ENCODE data around the gene RHD. TPM values are rescaled to one million over a fixed set of nuclear protein-coding genes. Genes with fewer than 3 reads are reported as not detected.
"Not testable (repeated sequence)": the region's sequence is repeated elsewhere in the genome, so short reads cannot be mapped to it uniquely, and the experiment has no call there.

The RHD gene
- total RNA-seq, 4 donors from 2014 or later, result not detected

DNA sequence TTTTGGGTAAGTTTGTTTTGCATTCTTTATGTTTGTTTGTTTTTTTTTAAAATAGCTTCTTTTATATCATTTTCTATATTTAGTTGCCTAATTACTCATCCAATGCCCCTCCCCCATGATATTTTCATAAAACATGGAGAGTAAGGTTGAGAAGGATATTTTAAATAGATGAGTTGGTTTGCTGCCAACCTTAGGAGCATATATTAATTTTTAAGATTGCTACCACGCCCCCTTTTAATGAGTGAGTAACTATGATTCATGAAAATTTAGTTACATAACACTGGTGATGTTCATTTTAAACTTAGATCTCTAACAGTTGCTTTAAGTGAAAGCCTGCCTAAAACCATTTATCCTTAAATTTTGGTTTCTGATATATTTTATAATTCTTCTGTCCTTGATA, 84.5 kb downstream of the RHD start:
- DNase-seq, result no peak
- peaks cover 12 to 20% of the 10 kb centered on the region in 2 donors for H3K36me3 ChIP-seq
- H3K4me1 ChIP-seq, result peaks cover 1 to 4% of the 10 kb centered on the region in 2 donors
- TF ChIP-seq, protein P1, sequence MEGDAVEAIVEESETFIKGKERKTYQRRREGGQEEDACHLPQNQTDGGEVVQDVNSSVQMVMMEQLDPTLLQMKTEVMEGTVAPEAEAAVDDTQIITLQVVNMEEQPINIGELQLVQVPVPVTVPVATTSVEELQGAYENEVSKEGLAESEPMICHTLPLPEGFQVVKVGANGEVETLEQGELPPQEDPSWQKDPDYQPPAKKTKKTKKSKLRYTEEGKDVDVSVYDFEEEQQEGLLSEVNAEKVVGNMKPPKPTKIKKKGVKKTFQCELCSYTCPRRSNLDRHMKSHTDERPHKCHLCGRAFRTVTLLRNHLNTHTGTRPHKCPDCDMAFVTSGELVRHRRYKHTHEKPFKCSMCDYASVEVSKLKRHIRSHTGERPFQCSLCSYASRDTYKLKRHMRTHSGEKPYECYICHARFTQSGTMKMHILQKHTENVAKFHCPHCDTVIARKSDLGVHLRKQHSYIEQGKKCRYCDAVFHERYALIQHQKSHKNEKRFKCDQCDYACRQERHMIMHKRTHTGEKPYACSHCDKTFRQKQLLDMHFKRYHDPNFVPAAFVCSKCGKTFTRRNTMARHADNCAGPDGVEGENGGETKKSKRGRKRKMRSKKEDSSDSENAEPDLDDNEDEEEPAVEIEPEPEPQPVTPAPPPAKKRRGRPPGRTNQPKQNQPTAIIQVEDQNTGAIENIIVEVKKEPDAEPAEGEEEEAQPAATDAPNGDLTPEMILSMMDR (IDR thresholded peaks at IDR 0.05), result no peak
- no peak for TF ChIP-seq POLR2A (IDR thresholded peaks at IDR 0.05)
- H3K4me3 ChIP-seq (replicated peaks in 1 of 3), result no peak overlapping the region
- H3K27ac ChIP-seq, result no peak overlapping the region
- intact Hi-C loops (cut with DNase I), result no loop called here
- H3K9me3 ChIP-seq, result no peaks in the 10 kb centered on the region
- H3K27me3 ChIP-seq, result no peaks in the 10 kb centered on the region
- WGBS, 2 donors, result 86 to 88% methylated on average over 1 of the region's 1 CpG

DNA sequence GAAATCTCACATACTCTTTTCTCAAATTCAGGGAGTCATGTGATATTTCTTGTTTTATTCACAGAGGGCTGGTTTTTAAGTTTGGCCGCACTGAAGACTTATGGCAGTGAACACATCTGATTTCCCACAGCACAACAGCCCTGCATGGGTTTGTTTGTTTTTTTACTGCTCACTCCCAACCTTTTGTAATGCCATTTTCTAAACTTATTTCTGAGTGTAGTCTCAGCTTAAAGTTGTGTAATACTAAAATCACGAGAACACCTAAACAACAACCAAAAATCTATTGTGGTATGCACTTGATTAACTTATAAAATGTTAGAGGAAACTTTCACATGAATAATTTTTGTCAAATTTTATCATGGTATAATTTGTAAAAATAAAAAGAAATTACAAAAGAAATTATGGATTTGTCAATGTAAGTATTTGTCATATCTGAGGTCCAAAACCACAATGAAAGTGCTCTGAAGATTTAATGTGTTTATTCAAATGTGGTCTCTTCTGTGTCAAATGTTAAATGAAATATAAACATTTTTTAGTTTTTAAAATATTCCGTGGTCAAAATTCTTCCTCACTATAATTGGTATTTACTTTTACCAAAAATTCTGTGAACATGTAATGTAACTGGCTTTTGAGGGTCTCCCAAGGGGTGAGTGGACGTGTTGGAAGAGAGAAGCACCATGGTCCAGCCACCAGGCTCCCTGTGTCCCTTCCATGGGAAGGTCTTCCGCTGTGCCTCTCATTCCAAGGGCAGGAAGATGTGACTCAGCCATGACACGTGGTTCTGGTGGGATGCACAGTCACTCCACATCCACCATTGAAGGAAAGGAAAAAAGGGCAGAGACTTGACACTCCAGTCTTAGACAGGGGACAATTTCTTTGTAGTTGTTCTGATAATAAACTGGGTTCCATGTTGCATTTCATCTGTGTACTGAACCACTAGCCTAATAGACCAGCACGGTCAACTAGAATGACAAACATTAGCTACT, 88.6 kb downstream of the RHD start:
- Histone ChIP-seq H3K27me3 (no peaks in the 10 kb centered on the region), H3K4me3 (replicated peaks in 1 of 3) (no peak overlapping the region), H3K4me1 (peaks cover 4 to 8% of the 10 kb centered on the region in 2 donors), H3K9me3 (no peaks in the 10 kb centered on the region), H3K27ac (peak overlapping the region in 1 of 3 donors; percentile 32), H3K36me3 (peaks cover 0 to 6% of the 10 kb centered on the region in 2 donors)
- intact Hi-C loops (cut with DNase I), result no loop called here
- WGBS, 2 donors, result 92 to 94% methylated on average over 7 of the region's 7 CpGs
- no peak for TF ChIP-seq POLR2A (IDR thresholded peaks at IDR 0.05)
- TF ChIP-seq, protein P1 (IDR thresholded peaks at IDR 0.05), result no peak
- no peak for DNase-seq

DNA sequence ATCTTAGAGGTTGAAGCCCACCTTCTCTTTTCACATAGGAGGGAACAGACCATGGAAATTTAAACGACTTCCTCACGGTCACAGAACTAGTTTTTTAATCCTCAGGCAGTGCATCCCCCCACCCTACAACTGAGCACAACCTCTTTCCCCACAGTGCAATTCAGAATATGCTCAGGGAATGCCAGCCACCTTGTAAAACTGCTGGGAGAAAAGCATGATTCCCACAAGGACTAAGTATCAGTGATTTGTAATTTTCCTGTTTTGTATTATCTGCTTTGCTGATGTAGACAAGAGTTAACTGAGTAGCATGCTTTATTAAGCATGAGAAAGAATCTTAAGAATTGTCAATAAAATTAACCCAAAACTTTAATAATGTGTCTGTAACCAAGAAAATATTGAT, 89.6 kb downstream of the RHD start:
- no peak overlapping the region for H3K4me3 ChIP-seq (replicated peaks in 1 of 3)
- TF ChIP-seq, protein P1 (IDR thresholded peaks at IDR 0.05), result no peak
- TF ChIP-seq POLR2A (IDR thresholded peaks at IDR 0.05), result no peak
- H3K4me1 ChIP-seq, result peaks cover 4 to 8% of the 10 kb centered on the region in 2 donors
- peak overlapping the region in 2 of 3 donors; percentile 12 to 32 for H3K27ac ChIP-seq
- no peaks in the 10 kb centered on the region for H3K9me3 ChIP-seq
- WGBS, 2 donors, result 62 to 71% methylated on average over 2 of the region's 2 CpGs
- no peaks in the 10 kb centered on the region for H3K27me3 ChIP-seq
- peaks cover 0 to 2% of the 10 kb centered on the region in 2 donors for H3K36me3 ChIP-seq
- intact Hi-C loops (cut with DNase I), result no loop called here
- DNase-seq, result no peak

DNA sequence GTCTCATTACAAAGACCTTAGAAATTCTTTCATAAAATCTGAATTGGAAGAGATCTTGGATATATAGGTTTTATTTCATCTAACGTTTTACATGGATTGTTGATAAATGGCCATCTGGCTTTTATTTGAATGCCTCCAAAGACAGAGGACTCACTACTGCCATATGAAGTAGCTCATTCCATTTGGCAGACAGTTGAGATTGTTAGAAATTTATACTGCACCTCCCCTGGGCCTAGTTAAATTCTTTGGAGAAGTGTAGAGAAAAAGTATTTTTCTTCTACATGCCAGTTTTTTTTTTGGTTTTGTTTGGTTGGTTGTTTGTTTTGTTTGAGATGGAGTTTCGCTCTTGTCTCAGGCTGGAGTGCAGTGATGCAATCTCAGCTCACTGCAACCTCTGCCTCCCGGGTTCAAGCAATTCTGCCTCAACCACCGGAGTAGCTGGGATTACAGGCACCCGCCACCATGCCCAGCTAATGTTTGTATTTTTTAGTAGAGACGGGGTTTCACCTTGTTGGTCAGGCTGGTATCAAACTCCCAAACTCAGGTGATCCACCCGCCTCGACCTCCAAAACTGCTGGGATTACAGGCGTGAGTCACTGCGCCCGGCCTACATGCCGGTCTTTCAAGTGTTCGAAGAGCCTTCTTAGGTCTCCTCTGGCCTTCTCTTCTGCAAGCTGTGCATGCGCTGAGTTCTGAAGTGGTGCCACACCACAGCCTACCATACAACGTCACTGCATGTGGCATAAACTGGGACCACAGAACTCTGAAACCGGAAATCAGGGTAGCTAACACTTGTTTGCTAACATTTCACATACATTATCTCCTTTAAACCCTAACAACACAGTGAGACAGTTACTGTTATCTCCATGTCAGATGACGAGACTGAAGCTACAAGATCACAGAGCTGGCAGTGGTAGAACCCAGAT, 90.6 kb downstream of the RHD start:
- H3K27me3 ChIP-seq; H3K9me3 ChIP-seq; intact Hi-C loops (cut with DNase I); H3K27ac ChIP-seq; H3K36me3 ChIP-seq; H3K4me1 ChIP-seq; DNase-seq; H3K4me3 ChIP-seq (replicated peaks in 1 of 3): not testable (repeated sequence)
- no CpG with 5 or more reads among the region's 17 CpGs for WGBS, 2 donors

DNA sequence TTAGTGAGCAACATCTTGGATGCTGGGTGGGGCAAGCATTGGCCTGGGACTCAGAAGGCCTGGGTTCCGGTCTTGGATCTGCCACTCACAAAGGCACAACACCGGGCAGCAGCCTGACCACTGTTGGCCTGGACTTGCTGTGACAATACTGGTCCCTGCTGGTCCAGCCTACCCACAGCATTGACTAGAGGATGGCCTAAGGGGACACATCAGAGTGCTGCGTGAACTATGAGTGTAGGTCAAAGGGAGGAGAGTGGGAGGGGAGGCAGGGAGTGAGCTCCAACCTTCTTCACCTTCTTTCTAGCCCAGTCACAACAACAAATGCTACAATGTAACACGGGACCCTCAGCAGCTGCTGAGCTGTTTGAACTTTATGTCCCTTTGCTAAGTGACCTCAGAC, 96.9 kb downstream of the RHD start:
- Histone ChIP-seq H3K27me3 (no peaks in the 10 kb centered on the region), H3K27ac (no peak overlapping the region), H3K36me3 (no peaks in the 10 kb centered on the region), H3K4me1 (no peaks in the 10 kb centered on the region), H3K4me3 (replicated peaks in 1 of 3) (no peak overlapping the region), H3K9me3 (no peaks in the 10 kb centered on the region)
- DNase-seq, result no peak
- TF ChIP-seq POLR2A (IDR thresholded peaks at IDR 0.05), result no peak
- TF ChIP-seq, protein P1 (IDR thresholded peaks at IDR 0.05), result no peak
- intact Hi-C loops (cut with DNase I), result no loop called here
- 83 to 85% methylated on average over 4 of the region's 4 CpGs for WGBS, 2 donors

DNA sequence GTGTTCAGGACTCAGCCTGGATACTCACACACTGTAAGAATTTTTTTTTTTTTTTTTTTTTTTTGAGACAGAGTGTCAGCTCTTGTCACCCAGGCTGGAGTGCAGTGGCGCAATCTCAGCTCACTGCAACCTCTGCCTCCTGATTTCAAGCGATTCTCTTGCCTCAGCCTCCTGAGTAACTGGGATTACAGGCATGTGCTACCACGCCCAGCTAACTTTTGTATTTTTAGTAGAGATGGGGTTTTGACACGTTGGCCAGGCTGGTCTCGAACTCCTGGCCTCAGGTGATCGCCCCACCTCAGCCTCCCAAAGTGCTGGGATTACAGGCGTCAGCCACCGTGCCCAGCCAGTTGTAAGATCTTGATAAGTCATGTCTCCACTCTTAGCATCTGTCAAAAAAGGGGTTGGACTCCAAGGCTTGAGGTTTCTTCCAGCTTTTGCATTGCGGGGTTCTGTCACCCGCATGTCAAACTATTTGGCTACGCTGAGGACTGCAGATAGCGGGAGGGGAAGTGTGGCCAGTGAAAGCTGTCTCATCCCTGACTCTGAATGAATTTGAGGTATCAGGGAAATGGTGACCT, 97.5 kb downstream of the RHD start:
- intact Hi-C loops (cut with DNase I); H3K4me1 ChIP-seq; H3K36me3 ChIP-seq; H3K9me3 ChIP-seq; H3K27ac ChIP-seq; DNase-seq; H3K4me3 ChIP-seq (replicated peaks in 1 of 3); H3K27me3 ChIP-seq: not testable (repeated sequence)
- WGBS, 2 donors, result 86 to 96% methylated on average over 12 of the region's 12 CpGs

DNA sequence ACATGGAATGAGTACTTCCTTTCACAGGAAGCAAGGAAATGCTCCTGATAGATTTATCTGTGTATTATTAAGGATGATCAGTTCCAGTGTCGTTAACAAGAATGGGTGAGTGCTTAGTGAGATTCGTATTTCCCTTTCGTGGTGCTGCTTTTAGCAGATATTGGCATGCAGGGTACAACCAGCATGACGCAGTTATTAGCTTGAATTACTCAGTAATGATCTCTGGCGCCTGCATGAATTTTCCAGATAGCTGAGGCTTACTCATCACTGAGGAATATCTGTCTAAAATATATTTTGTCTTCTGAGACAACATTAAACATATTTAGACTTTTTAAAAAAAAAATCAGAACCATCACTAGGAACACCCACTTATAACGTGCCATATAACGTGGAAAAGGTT, 99.4 kb downstream of the RHD start:
- H3K27ac ChIP-seq; H3K4me3 ChIP-seq (replicated peaks in 1 of 3); H3K9me3 ChIP-seq; H3K4me1 ChIP-seq; H3K36me3 ChIP-seq; intact Hi-C loops (cut with DNase I); H3K27me3 ChIP-seq; DNase-seq: not testable (repeated sequence)
- WGBS, 2 donors, result 68 to 76% methylated on average over 7 of the region's 7 CpGs

DNA sequence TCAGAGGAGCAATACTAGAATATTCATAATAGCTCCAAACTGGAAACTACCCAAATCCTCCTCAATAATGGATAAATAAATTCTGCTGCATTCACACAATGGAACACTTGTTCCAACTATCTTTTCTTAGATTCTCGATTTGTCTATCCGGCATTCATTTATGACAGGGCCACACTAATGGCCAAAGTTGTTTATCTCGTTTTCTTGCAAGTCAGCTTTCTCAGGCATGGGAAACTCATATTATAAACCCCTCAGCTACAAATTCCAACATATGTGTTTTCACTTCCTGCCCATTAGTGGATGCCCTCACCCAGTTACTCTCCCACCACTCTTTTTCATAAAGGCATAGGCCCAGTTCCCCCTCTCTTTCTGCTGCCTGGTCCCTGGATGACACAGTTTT, 106.1 kb downstream of the RHD start:
- DNase-seq; intact Hi-C loops (cut with DNase I): not testable (repeated sequence)
- WGBS, 2 donors, result 87 to 94% methylated on average over 3 of the region's 3 CpGs

More for the DNA sequence above, 106.1 kb downstream of the RHD start:
- H3K9me3 ChIP-seq; H3K36me3 ChIP-seq; H3K27ac ChIP-seq; H3K27me3 ChIP-seq; H3K4me3 ChIP-seq (replicated peaks in 1 of 3); H3K4me1 ChIP-seq: not testable (repeated sequence)

Measured in thyroid gland (tissue), 4 donors.